ENCODE results near the gene RFX7. TPM values are rescaled to one million over a fixed set of nuclear protein-coding genes. Genes with fewer than 3 reads are reported as not detected.

Gene RFX7
- total and polyA plus RNA-seq, 9 donors, result 3.0 to 19.5 (median 14.8) TPM

GRCh38 chr15:56099311-56099710, 144.4 kb downstream of the RFX7 start:
- Histone ChIP-seq H3K9me3 (no peaks in the 10 kb centered on the region), H3K27me3 (no peaks in the 10 kb centered on the region), H3K4me1 (ENCODE audit: insufficient read depth) (no peaks in the 10 kb centered on the region), H3K4me3 (no peak overlapping the region), H3K27ac (no peak overlapping the region), H3K36me3 (no peaks in the 10 kb centered on the region)
- WGBS, 3 donors, result 91 to 93% (median 93%) methylated on average over 2 of the region's 2 CpGs
- no peak for TF ChIP-seq EP300 (IDR thresholded peaks at IDR 0.05)
- TF ChIP-seq CTCF (IDR thresholded peaks at IDR 0.05), result no peak
- TF ChIP-seq POLR2A (IDR thresholded peaks at IDR 0.05), result no peak
- intact Hi-C loops (cut with DNase I), result no loop called here
- no peak for DNase-seq

GRCh38 chr15:56098195-56098863, 145.3 kb downstream of the RFX7 start:
- no peaks in the 10 kb centered on the region for H3K36me3 ChIP-seq
- intact Hi-C loops (cut with DNase I), result no loop called here
- DNase-seq, result no peak
- H3K27ac ChIP-seq, result no peak overlapping the region
- H3K4me1 ChIP-seq (ENCODE audit: insufficient read depth), result no peaks in the 10 kb centered on the region
- H3K27me3 ChIP-seq, result no peaks in the 10 kb centered on the region
- 84 to 88% (median 87%) methylated on average over 5 of the region's 5 CpGs for WGBS, 3 donors
- TF ChIP-seq POLR2A (IDR thresholded peaks at IDR 0.05) (no peak), EP300 (IDR thresholded peaks at IDR 0.05) (no peak), CTCF (IDR thresholded peaks at IDR 0.05) (no peak)
- no peak overlapping the region for H3K4me3 ChIP-seq
- H3K9me3 ChIP-seq, result no peaks in the 10 kb centered on the region

GRCh38 chr15:56095406-56095805, 148.3 kb downstream of the RFX7 start:
- no peaks in the 10 kb centered on the region for H3K36me3 ChIP-seq
- no peak overlapping the region for H3K27ac ChIP-seq
- DNase-seq, result no peak
- no peak overlapping the region for H3K4me3 ChIP-seq
- WGBS, 3 donors, result 68 to 76% (median 75%) methylated on average over 1 of the region's 1 CpG
- TF ChIP-seq POLR2A (IDR thresholded peaks at IDR 0.05) (no peak), EP300 (IDR thresholded peaks at IDR 0.05) (no peak), CTCF (IDR thresholded peaks at IDR 0.05) (no peak)
- H3K4me1 ChIP-seq (ENCODE audit: insufficient read depth), result no peaks in the 10 kb centered on the region
- intact Hi-C loops (cut with DNase I), result no loop called here
- H3K27me3 ChIP-seq, result no peaks in the 10 kb centered on the region
- no peaks in the 10 kb centered on the region for H3K9me3 ChIP-seq

DNA sequence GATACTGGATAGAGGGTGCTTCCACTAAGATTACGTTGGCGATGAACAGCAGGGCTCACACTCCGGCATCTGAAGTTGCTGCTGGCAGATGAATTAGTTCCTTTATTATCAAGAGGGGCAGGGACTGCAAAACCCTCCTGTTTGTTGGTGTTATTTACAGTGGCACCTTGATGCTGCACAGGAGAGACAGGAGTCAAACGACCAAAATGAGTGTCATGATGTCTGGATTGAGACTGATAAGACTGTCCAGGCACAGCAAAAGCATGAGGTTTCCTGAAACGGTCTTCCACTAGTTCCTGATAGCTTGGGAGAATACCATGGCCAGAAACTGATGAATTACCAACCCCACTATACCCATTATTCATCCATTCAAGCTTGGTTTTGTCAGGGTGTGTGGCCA, 149.5 kb downstream of the RFX7 start:
- 91 to 95% (median 92%) methylated on average over 5 of the region's 5 CpGs for WGBS, 3 donors
- Histone ChIP-seq H3K27me3 (no peaks in the 10 kb centered on the region), H3K4me3 (no peak overlapping the region), H3K4me1 (ENCODE audit: insufficient read depth) (no peaks in the 10 kb centered on the region), H3K36me3 (no peaks in the 10 kb centered on the region), H3K27ac (no peak overlapping the region), H3K9me3 (no peaks in the 10 kb centered on the region)
- intact Hi-C loops (cut with DNase I), result no loop called here
- TF ChIP-seq EP300 (IDR thresholded peaks at IDR 0.05) (no peak), CTCF (IDR thresholded peaks at IDR 0.05) (no peak)
- no peak for DNase-seq
